AG04449 (cell line): ENCODE measurements around the gene SPACA1.
"Not testable (repeated sequence)": the region's sequence is repeated elsewhere in the genome, so short reads cannot be mapped to it uniquely, and the experiment has no call there.

Experiments used
- CTCF ChIA-PET: fragments of 350-600 bp; formaldehyde crosslinking; extraction: SDS; loops from one replicate; lab custom pipeline; 2021; ENCODE audit warnings: antibody characterized with exemption; lab: Yijun Ruan, JAX
- POLR2A ChIA-PET: fragments of 400-600, 350-600 bp; formaldehyde crosslinking; extraction: SDS; loops from one replicate; lab custom pipeline; 2020; ENCODE audit warnings: antibody characterized with exemption, inconsistent platforms; lab: Yijun Ruan, JAX
- DNase-seq: peaks from one replicate; pipeline ENCODE4 v3.0.0-alpha.2; 2010; ENCODE audit warnings: low read depth, low spot score
- H3K4me3 ChIP-seq: 2 replicates; pipeline ENCODE4 v1.5.1; 2011; ENCODE audit warnings: low read depth, mild to moderate bottlenecking, control low read depth, low read length
- TF ChIP-seq, protein P1 (sequence below): IDR thresholded peaks from one replicate; pipeline ENCODE4 v1.5.1; 2011; ENCODE audit warnings: mild to moderate bottlenecking, moderate library complexity, low read length, control low read depth, inconsistent platforms; ENCODE audit not compliant: insufficient read depth; ENCODE audit errors: missing control alignments

Gene SPACA1

DNA sequence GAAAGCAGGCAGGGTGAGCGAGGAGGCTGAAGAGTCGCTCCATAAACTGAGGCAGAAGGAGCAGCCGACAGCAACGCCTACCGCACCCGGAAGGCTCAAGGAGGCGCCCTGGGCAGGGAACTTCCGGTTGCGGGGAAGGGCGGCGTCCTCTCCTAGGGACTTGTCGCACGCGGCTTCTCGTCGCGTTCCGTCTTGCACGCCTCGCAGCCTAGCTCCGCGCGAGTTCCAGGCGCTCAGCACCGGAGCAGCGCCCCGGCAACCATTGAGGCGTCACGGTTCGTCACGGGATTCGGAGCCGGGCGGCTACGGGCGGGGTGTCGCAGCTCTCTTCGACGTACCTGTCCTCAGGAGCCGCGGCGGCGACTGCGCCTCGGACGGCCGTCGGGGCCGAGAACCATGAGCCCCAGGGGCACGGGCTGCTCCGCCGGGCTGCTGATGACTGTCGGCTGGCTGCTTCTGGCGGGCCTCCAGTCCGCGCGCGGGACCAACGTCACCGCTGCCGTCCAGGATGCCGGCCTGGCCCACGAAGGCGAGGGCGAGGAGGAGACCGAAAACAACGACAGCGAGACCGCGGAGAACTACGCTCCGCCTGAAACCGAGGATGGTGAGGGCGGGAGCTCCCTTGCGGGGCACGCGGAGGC is at the start of gene SPACA1:
TSS of gene SPACA1 (plus strand) at position 332 of the 641 bp plus-strand sequence. CDS start at position 397, 65 bp downstream.
- POLR2A ChIA-PET: no interaction called here
- CTCF ChIA-PET: no interaction called here
- TF ChIP-seq, protein P1, sequence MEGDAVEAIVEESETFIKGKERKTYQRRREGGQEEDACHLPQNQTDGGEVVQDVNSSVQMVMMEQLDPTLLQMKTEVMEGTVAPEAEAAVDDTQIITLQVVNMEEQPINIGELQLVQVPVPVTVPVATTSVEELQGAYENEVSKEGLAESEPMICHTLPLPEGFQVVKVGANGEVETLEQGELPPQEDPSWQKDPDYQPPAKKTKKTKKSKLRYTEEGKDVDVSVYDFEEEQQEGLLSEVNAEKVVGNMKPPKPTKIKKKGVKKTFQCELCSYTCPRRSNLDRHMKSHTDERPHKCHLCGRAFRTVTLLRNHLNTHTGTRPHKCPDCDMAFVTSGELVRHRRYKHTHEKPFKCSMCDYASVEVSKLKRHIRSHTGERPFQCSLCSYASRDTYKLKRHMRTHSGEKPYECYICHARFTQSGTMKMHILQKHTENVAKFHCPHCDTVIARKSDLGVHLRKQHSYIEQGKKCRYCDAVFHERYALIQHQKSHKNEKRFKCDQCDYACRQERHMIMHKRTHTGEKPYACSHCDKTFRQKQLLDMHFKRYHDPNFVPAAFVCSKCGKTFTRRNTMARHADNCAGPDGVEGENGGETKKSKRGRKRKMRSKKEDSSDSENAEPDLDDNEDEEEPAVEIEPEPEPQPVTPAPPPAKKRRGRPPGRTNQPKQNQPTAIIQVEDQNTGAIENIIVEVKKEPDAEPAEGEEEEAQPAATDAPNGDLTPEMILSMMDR: no peak
- no peak within 1 kb of the TSS for H3K4me3 ChIP-seq
- no peak for DNase-seq

DNA sequence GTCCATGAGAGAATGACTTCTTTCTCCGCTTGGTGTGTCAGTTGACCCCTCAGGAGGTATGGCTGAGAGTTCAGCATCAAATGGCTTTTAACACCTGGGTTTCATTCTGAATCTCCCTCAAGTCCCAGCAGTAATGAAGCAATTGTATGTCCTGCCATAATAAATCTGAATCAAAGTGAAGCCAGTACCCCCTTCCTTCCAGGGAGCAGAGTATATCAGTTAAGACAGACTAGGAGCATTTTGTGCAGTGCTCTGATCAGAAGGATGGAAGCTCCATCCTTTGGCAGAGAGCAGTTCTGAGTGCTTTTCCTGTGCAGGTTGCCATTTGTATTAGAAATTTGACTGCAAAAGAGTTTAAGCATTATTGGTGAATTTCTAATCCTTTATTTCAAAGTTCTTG is 46.9 kb upstream of the SPACA1 start:
- no peak for DNase-seq
- TF ChIP-seq, protein P1: no peak
- CTCF ChIA-PET: no interaction called here
- H3K4me3 ChIP-seq: no peak overlapping the region
- POLR2A ChIA-PET: no interaction called here

GRCh38 chr6:88001279-88001678 is 46.4 kb upstream of the SPACA1 start:
- DNase-seq, CTCF ChIA-PET, H3K4me3 ChIP-seq, POLR2A ChIA-PET: not testable (repeated sequence)

GRCh38 chr6:88004707-88005106 is 42.9 kb upstream of the SPACA1 start:
- TF ChIP-seq, protein P1: no peak
- no peak overlapping the region for H3K4me3 ChIP-seq
- no peak for DNase-seq
- ChIA-PET CTCF (no interaction called here), POLR2A (no interaction called here)

DNA sequence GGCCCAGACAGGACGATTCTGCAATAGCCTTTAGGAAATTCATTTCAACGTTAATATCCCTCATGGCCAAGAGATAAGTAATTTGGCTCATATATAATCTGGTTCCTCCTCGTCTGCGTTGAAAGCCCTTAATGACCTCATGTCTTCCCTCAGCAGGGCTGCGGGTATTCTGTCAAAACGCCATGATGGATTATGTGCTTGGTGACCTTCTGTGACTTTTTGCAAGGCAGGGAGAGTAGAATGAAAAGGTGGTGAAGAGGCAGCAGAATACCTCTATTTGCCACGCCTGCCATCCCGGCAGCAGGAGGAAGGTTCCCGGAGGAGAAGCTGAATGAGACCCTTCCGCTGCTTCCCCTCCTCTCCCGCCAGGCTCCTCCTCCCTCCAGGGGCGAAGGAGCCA is 41.1 kb upstream of the SPACA1 start:
- DNase-seq: no peak
- H3K4me3 ChIP-seq: no peak overlapping the region
- ChIA-PET POLR2A (no interaction called here), CTCF (no interaction called here)
- TF ChIP-seq, protein P1: no peak

DNA sequence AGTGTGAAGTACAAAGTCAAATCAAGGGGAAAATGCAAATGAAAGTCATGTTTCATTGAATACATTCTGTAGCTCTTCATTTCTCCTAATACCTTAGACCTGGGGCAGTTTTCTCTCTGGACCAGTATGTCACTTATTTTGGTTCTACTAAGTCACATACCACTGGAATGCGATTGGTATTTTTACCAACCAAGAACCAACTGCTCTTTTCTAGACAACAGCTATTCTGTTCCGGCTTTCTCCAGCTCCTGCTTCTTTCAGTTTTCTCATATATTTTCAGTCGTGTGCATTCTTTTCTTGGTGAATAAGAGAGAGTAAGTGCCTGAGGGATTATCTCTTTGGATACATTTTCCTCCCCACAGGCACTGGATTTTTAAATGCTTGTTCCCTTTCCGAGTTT is 39.2 kb upstream of the SPACA1 start:
- POLR2A ChIA-PET: no interaction called here
- CTCF ChIA-PET: no interaction called here
- H3K4me3 ChIP-seq: no peak overlapping the region
- DNase-seq: no peak
- TF ChIP-seq, protein P1: no peak

DNA sequence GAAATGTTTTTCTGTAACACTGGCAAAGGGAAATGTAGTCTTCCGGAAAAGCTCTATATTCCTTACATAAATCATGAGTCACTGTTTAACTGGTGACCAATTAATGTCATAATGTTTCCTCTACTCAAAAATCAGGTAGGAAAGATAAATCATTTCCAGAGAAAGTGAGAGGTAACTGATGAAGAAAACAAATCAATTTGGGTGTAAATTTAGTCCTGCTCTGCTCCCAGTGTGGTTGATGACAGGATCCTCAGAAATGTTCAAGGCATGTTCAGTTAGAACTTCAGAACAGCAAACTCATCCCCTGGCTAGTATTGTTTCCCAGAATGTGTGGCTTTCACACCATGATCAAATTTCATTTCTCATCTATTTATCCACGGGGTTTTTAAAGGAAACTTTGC is 38.8 kb upstream of the SPACA1 start:
- CTCF ChIA-PET: no interaction called here

More for the DNA sequence above, 38.8 kb upstream of the SPACA1 start:
- POLR2A ChIA-PET: no interaction called here
- H3K4me3 ChIP-seq: no peak overlapping the region
- DNase-seq: no peak
- TF ChIP-seq, protein P1: no peak
